HG03565 (cell line): Measurements from ENCODE around the gene HSD17B2.

Experiments used
- ATAC-seq: cut with Tn5 transposase; IDR thresholded peaks from one replicate; pipeline ENCODE4 v1.9.1; 2021; ENCODE audit warnings: mild to moderate bottlenecking, moderate library complexity; ENCODE audit not compliant: unreplicated experiment

Gene HSD17B2

DNA sequence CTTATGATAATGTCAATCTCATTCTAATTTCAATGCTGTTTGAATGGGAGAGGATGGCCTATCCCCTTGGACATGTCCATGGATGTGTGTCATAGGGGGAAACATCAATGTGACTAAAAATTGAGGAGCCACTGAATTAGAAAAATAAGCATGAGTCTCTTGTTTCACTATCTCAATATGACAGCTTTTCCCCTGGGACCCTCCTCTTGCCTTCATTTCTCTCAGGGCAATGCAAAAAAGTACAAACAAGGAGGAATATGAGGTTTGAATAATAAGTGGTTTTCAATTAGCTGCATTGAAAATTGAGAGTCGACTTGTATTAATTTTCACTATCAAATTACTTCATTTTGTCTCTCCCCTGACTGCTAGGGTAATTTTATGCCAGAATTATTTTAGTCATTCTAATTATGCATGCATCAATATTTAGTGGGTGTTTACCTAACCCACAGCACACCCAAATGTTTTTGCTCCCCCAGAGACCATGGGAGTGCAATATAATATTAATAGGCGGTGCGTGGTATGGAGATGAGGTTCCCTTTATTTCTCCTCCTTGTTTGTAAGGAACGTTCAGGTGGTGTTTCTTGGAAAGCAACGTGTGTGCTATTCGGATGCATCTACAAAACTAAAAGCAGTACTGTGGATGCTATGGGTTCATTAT, 17.0 kb upstream of the HSD17B2 start:
- no peak for ATAC-seq

DNA sequence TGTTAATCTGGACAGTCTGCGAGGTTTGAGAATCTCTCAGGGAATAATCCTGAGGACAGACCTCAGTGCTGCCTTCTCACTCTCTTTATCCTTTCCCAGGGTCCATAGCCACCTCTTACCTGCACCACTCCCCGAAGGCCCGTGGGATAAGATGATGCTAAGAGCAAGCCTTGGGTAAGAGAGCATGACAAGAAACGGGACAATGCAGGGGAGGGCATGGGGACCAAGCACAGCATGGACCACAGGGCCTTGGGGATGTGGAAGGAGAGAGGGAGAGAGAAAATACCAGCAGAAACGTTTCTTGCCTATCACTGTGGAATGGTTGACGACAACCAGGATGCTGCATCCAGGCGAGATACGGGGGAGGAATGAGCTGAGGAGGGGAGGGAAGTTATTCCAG, 15.5 kb upstream of the HSD17B2 start:
- no peak for ATAC-seq

DNA sequence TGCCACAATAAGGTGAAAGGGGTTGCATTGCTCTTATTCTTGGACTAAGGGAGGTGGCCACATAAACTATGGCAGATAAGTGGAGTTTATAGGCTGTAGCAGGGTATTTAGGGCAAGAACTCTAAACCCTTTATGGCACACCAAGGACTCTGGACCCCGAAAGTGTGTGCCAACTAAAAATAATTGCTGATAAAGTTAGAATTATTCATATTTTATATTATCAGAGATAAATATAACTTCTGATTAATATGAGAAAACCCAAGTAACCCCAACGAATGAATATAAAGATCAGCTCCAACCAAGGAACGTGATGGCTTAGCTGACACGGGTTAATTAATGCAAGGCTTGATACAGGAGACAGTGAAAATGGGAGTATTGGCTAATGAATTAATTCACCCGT, 15.0 kb upstream of the HSD17B2 start:
- ATAC-seq = no peak

DNA sequence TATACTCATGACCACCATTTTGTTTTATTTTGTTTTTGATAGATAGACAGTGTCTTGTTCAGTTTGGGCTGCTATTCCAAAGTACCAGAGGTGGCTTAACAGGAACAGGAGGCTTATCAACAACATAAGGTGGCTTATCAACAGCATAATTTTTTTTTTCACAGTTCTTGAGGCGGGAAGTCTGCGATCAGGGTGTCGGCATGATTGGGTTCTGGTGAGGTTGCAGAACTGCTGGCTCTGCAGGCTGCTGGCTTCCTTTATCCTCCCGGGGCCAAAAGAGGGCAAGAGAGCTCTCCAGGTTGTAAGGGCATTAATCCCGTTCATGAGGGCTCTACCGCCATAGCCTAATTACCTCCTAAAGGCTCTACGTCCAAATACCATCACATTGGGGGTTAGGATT, 11.8 kb upstream of the HSD17B2 start:
- no peak for ATAC-seq

DNA sequence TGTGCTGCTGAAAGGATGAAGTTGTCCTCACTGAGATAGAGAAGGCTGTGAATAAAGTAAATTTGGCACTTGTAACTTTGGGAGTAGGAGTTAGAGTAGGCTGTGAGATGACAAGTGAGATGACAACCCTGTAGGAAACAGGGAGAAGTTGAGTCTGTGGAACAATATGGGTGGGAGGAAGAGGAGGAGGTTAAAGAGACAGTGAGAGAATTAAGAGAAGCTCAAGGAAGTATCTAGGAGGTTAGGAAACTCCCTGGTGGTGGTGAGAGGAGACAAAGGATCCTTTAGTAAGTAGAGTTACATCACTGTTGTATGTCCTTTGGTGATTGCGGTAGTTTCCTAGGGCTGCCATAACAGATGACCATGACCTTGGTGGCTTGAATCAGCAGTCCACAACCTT, 10.7 kb upstream of the HSD17B2 start:
- ATAC-seq = no peak

DNA sequence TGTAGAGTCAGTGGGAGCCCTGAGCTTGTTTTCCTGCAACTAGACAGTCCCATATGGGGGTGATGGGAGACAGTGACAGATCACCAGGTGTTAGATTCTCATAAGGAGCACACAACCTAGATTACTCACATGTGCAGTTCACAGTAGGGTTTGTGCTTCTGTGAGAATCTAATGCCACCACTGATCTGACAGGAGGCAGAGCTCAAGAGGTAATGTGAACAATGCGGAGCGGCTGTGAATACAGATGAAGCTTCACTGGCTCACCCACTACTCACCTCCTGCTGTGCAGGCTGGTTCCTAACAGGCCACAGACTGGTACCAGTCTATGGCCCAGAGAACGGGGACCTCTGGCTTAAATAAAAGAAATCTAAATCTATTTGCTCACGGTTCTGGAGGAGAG, 10.2 kb upstream of the HSD17B2 start:
- ATAC-seq = no peak

DNA sequence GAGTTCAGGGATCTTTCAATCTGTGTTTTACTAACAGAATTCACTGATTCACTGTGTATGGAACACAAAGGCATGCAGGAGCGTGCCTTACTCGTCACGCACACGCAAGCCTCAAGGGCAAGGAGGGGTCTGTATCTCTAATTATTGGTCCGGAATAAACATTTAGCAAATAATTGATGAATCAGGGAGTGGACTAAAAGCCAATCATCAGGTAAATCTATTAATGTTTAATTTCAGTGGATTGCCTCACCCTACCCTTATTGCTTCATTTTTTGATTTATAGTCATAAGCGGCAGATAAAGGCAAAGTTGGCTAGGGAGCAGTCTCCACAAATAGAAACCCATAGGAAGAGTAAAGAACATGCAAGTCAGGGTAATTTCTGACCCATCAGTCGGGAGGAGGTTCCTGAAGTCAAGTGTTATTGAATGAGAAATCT, 7.4 kb upstream of the HSD17B2 start:
- ATAC-seq = no peak

DNA sequence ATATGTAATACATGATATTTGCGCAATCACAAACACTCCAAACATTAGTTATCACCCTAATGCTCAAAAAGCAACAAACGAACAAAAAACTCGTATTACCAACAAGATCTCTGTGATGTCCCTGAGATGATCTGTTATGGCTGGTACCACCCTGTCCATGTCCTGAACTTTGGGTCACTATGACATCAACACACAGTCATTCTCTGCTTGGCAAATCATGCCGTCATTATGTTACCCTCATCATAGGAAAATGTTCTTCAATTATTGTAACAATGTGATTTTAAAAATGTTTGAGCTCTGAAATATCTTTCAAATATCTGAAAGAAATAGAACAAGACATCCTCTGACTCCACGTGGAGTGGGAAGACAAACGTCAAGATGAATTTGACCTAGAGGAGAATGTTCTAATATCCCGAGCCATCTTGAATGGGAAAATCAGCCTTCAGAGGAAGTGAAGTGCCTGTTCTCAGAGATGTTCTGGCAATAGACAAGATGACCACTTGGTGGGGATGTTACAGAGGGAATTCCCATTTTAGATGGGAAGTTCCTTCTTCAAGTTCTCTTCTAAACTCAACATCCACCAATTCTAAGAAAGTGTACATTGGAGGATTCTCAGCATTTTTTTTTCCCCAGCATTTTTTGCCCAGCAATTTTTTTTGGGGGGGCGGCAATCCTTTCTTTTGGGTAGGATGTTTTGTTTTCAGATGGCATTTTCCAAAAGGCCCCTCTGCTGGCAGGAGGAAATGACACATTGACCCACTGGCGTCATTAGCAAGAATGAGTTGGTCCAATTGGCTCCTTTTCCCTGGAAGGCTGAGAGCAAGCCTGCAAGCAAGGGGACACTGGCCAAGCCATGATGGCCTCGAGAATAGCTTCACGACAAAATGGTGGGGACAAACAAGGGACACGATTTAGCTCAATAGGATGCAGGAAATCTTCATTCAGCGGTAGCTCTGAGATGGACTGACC, 3.7 kb upstream of the HSD17B2 start:
- ATAC-seq = no peak

DNA sequence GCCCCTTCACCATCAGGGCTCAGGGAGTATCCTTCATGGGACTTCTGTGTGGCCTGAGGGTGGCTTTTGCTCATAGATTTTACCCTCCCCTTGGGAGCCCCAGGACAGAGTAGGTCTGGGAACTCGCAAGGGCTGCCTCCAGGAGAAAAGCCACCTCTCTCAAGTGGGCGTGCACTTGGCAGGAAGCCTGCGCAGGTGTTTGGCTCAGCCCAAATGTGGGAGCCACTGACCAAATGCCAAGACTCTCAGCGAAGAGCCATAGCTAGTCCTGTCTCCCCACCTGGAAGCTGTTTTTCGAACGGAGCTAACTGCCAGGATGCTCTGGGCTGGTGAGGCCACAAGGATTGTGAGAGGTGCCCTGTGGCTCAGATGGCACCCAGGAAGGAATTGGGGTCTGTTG, 2.0 kb upstream of the HSD17B2 start:
- ATAC-seq = no peak

DNA sequence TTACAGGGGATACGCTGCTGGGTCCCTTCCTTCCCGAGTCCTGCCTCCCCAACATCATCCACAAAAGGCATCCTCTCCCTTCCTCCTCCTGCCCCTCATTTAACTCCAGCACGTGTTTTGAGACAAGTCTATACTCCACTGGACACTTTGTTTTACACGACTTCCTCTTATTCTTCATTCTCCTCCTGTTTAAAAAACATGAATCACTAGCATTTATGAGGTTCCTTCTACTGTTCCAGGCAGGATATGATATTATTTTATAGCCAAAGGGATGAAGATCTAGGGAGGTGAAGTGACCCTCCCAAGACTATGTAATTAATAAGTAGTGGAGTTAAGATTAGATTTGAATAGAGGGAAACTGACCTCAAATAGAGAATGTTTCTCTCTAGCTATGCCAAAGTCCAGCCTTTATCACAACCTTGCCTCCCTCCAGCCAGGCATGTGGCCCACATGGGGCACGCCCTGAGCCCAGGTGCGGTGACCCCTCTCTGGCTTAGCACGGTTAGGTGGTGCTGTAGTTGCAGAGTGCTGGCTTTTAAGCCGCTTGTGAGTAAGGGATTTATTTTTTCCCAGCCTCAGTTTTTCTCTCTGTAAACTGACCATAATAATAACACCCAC, 1.3 kb upstream of the HSD17B2 start:
- ATAC-seq = no peak

DNA sequence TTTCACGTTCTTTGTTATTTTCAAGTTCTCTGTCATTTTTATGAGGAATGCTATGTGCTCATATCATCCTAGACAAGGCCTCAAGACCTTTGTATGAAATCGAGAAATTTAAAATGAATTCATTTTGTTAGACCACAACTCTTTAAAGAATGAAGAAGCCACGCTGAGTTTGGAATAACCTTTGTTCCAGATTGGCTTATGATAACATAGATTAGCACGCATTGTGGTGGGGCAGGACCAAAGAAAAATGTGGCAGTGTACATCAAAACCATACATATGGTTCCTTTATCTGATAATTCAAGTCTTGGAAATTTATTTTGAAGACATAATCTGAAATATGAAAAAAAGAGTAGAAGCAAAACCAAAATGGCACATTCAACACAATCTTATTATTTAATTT, 2.2 kb downstream of the HSD17B2 start:
- ATAC-seq = no peak

DNA sequence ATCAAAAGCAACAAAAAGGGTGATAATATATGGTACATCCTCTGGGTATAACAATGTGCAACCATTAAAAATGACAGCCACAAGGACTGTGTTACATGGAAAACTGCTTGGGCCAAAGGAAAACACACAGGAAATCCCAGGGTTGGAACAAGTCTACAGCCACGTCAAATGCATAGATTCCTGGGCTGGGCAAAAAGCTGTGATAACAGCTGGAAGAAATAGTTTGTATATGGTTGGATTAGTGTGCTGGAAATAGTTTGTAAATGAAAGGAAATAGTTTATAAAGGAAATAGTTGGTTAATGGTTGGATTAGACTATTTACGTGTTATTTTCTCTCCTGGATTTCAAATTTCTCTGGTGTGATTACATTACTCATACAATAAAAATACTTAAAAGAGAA, 2.6 kb downstream of the HSD17B2 start:
- ATAC-seq = no peak

DNA sequence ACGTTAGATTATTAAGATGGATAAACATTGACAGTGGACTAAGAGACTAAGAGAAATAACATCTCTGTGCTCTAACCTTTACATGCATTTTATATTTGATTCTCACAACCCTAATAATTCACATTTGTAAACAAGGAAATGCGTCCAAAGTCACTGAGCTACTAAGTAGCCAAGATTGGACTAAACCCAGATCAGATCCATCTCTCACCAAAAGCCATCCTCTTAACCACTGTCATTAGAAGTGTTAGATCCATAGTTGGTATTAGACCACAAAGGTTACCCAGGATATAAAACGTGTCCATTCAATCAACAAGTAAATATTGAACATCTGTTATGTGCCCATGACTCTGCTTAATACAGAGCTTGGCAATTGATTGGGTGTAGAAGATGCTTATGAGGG, 5.2 kb downstream of the HSD17B2 start:
- ATAC-seq = no peak

DNA sequence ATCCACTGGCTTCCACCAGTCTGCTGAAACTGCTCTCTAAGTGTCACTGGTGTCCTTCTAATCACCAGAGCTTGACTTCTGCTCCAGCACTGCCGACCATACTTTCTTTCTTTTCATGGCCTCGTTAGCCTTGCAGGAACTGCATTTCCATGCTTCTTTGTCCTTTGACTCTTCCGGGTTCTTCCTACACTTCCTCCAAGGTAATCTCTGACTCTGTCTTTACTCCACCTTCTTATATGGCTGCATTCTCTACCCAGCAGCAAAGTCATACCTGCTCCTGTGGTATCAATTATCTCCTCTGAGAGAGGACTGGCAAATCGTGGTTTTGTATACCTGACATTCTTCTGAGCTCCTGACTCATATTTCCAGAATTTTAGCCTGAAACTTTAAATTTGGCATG, 6.5 kb downstream of the HSD17B2 start:
- no peak for ATAC-seq

DNA sequence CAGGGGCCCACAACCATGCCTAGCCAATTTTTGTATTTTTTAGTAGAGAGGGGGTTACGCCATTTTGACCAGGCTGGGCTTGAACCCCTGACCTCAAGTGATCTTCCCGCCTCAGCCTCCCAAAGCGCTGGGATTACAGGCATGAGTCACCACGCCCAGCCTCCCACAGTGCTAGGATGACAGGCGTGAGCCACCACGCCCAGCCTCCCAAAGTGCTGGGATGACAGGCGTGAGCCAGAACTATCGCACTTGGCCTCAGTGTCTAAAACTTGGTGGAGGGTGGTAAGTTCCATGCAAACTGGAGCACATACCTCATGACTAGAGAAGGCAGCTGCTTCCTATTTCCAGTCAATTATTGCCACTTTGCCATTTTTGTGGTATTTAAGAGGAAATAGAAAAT, 7.1 kb downstream of the HSD17B2 start:
- ATAC-seq = no peak

DNA sequence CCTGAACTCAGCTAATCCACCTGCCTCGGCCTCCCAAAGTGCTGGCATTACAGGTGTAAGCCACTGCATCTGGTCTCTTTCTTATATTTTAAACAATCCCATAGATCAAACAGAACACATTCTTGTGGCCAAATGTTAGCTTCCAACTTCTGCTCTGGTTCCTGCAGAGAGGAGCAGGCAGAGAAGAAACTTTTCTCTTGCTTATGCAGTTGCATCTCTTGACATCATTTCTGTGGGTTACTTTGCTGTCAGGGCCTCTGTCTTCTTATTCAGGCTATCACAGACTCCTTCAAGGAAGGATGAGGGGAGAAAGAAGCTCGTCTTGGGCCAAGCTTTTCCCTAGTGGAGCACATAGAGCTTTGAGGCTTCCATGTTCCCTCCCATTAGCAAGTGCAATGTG, 7.8 kb downstream of the HSD17B2 start:
- ATAC-seq = no peak

DNA sequence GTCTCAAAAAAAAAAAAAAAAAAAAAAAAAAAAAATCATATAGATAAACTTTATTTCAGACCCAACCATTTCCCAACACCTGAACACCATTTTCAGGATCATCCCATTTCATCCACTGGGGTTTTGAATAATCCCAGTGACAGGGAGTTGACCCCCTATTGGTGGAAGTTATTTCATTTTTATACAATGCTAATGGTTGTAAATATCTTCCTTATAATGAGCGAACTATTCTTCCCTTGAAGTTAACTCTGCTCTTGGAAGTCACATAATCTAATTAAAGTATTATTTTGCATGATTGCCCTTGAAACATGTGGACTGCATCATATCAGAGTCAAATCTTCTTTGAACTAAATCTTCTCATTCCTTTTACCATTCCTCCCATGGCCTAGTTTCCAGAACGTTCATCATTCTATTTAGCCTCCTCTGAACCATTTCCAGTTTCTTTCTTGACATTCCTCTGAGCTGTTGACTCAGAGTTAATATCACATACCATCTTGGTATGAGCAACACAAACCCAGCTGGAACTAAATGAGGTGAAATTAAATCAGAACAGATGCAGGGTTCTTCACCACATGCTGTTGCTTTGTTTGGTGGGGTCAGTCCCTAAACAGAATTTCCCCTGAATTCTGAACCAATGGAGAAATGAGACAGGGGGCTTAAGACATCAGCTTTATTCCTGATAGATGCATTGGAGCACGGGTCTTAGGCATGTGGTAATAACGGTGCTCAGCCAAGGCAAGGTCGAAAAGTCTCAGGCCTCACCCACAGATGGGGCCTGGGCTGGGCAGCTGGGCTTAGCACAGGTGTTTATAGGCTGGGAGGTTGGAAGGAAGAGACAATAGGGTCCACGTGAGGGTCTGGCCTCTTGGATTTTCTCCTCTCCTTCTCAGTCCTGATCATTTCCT, 8.9 kb downstream of the HSD17B2 start:
- no peak for ATAC-seq

DNA sequence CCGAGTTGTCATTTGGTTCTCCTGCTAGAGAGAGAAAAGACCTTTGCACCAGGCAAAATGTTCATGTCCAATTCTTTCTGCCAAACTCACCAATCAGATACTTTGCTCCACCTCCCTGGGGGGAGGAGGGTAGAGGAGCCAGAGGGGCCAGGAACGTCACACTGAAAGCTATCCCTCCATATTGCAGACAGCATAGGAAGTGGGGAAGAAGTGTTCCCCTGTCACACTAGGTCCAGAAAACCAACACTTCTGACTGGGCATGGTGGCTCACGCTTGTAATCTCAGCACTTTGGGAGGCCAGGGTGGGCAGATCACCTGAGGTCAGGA, 9.5 kb downstream of the HSD17B2 start:
- no peak for ATAC-seq

DNA sequence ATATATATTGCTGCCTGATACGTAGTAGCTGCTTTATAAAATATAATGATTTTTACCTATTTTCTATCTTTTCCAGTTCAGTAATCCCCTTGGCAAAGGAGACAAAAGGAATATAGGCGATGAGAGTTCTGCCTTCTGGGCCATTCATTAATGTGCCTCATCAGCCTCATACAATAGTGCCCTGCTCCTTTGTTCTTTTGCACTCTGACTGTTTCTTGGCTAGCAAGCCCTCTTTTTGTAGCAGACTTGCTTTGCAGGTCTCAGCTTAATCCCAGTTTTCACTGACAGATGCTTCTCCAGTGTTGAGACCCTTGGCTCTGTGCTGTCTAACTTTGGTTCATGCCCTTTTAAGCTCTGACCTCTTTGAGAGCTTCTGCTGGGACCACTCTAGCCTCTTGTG, 10.4 kb downstream of the HSD17B2 start:
- no peak for ATAC-seq

DNA sequence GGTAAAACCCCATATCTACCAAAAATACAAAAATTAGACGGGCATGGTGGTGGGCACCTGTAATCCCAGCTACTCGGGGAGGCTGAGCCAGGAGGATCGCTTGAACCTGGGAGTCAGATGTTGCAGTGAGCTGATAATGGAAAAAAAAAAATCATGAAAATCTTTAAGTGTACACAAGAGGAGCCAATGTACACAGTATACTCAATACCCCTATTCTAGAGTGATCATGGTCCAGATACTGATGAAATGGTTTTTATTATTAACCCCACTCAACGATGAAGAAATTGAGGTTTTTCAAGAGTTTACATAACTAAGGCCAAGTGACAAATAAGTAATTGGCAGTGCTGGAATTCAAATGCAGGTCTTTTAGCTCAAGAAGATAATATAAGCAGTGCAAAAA, 11.5 kb downstream of the HSD17B2 start:
- ATAC-seq = no peak

DNA sequence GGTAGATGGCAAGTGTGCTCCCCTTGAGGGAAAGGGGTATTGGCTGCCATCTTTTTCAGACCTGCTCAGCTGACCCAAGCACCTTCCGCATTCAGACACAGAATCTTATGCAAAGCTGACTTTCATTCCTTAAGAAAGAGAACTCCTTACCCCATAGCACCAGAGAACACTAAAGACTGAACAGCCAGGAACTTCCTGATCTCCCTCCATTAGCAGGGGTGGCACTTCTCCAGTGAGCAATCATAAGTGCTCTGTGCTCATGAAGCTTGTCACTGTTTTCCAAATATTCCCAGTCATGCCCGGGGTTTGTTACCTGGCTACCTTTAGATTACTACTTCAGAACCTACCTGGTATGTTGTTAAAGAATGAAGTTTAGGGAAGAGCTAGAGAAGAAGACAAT, 11.9 kb downstream of the HSD17B2 start:
- ATAC-seq = no peak
